ENCODE measurements around the gene LZIC. TPM values are rescaled to one million over a fixed set of nuclear protein-coding genes. Genes with fewer than 3 reads are reported as not detected.

LZIC gene
- total RNA-seq, 2 donors from 2014 or later = 21.9 to 27.9 TPM

GRCh38 chr1:9906466-9906865 lies 36.7 kb downstream of the LZIC start:
- no peak for ATAC-seq (ENCODE audit: insufficient number of reproducible peaks, low FRiP score, low read depth)
- no peaks in the 10 kb centered on the region for H3K36me3 ChIP-seq
- no peak for DNase-seq (ENCODE audit: low spot score)
- H3K27me3 ChIP-seq (replicated peaks; ENCODE audit: insufficient read depth) = no peaks in the 10 kb centered on the region
- no peak overlapping the region for H3K4me3 ChIP-seq
- TF ChIP-seq, protein P1, sequence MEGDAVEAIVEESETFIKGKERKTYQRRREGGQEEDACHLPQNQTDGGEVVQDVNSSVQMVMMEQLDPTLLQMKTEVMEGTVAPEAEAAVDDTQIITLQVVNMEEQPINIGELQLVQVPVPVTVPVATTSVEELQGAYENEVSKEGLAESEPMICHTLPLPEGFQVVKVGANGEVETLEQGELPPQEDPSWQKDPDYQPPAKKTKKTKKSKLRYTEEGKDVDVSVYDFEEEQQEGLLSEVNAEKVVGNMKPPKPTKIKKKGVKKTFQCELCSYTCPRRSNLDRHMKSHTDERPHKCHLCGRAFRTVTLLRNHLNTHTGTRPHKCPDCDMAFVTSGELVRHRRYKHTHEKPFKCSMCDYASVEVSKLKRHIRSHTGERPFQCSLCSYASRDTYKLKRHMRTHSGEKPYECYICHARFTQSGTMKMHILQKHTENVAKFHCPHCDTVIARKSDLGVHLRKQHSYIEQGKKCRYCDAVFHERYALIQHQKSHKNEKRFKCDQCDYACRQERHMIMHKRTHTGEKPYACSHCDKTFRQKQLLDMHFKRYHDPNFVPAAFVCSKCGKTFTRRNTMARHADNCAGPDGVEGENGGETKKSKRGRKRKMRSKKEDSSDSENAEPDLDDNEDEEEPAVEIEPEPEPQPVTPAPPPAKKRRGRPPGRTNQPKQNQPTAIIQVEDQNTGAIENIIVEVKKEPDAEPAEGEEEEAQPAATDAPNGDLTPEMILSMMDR (IDR thresholded peaks at IDR 0.05) = no peak
- H3K27ac ChIP-seq = no peak overlapping the region
- peaks cover 13 to 30% of the 10 kb centered on the region in 2 donors for H3K4me1 ChIP-seq (ENCODE audit: control insufficient read depth in 1 of 2, low read depth in 2 of 2)
- no peaks in the 10 kb centered on the region for H3K9me3 ChIP-seq

DNA sequence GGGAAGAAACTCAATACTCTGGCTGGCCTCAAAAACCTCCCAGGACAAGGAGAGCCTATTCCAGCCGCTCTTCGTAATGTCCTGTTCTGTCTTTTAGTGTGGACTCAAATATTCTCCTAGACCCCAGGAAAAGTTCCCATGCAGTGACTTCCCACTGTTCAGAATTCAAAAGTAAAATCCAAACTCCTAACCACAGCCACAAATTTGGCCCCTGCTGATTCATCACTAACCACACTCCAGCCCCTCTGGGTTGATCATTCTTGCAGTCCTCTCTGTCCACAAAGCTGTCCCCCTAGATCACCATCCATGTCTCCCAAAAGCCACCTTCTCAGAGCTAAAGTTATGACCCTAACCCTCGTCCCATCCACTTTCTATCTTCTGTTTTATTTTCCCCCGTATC lies 38.2 kb downstream of the LZIC start:
- no peaks in the 10 kb centered on the region for H3K36me3 ChIP-seq
- H3K4me1 ChIP-seq (ENCODE audit: control insufficient read depth in 1 of 2, low read depth in 2 of 2) = peaks cover 18 to 41% of the 10 kb centered on the region in 2 donors
- DNase-seq (ENCODE audit: low spot score) = no peak
- H3K27me3 ChIP-seq (replicated peaks; ENCODE audit: insufficient read depth) = no peaks in the 10 kb centered on the region
- no peaks in the 10 kb centered on the region for H3K9me3 ChIP-seq
- no peak overlapping the region for H3K4me3 ChIP-seq
- H3K27ac ChIP-seq = no peak overlapping the region
- TF ChIP-seq, protein P1 (IDR thresholded peaks at IDR 0.05) = no peak
- no peak for ATAC-seq (ENCODE audit: insufficient number of reproducible peaks, low FRiP score, low read depth)

GRCh38 chr1:9904596-9904995 lies 38.6 kb downstream of the LZIC start:
- H3K4me1 ChIP-seq (ENCODE audit: control insufficient read depth in 1 of 2, low read depth in 2 of 2) = peaks cover 20 to 45% of the 10 kb centered on the region in 2 donors
- no peaks in the 10 kb centered on the region for H3K9me3 ChIP-seq
- ATAC-seq (ENCODE audit: insufficient number of reproducible peaks, low FRiP score, low read depth) (no peak), DNase-seq (ENCODE audit: low spot score) (no peak)
- TF ChIP-seq, protein P1 (IDR thresholded peaks at IDR 0.05) = no peak
- no peaks in the 10 kb centered on the region for H3K36me3 ChIP-seq
- no peak overlapping the region for H3K4me3 ChIP-seq
- no peak overlapping the region for H3K27ac ChIP-seq
- no peaks in the 10 kb centered on the region for H3K27me3 ChIP-seq (replicated peaks; ENCODE audit: insufficient read depth)

GRCh38 chr1:9903801-9904527 lies 39.2 kb downstream of the LZIC start:
- no peak for ATAC-seq (ENCODE audit: insufficient number of reproducible peaks, low FRiP score, low read depth)
- Histone ChIP-seq H3K36me3 (no peaks in the 10 kb centered on the region), H3K9me3 (no peaks in the 10 kb centered on the region)

DNA sequence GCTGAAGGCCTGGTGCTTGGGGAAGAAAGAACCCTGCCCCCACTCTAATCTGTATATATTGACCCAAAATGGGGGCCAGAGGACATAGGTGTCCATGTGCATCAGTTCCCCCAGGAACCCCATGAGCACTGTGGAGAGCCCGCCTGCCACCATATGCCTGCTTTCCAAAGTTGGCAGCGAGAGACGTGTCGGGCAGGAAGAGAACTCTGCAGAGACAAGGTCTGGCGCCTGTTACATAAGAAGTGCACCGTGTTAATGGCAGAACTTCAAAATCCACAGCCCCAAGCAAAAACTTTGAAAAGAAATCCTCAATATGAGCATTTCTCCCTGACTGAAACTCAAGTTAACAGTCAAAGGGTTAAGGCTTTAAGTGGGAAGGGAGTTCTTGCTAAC lies 41.1 kb downstream of the LZIC start:
- DNase-seq (ENCODE audit: low spot score) = no peak
- ATAC-seq (ENCODE audit: insufficient number of reproducible peaks, low FRiP score, low read depth) = no peak
- TF ChIP-seq, protein P1 (IDR thresholded peaks at IDR 0.05) = no peak
- no peaks in the 10 kb centered on the region for H3K9me3 ChIP-seq
- no peak overlapping the region for H3K4me3 ChIP-seq
- H3K27me3 ChIP-seq (replicated peaks; ENCODE audit: insufficient read depth) = no peaks in the 10 kb centered on the region
- H3K4me1 ChIP-seq (ENCODE audit: control insufficient read depth in 1 of 2, low read depth in 2 of 2) = peaks cover 14 to 33% of the 10 kb centered on the region in 2 donors
- peak overlapping the region; percentile 50 to 53 for H3K27ac ChIP-seq
- no peaks in the 10 kb centered on the region for H3K36me3 ChIP-seq

More at GRCh38 chr1:9903801-9904527, 39.2 kb downstream of the LZIC start:
- no peak overlapping the region for H3K4me3 ChIP-seq
- H3K4me1 ChIP-seq (ENCODE audit: control insufficient read depth in 1 of 2, low read depth in 2 of 2) = peaks cover 17 to 39% of the 10 kb centered on the region in 2 donors
- TF ChIP-seq, protein P1 (IDR thresholded peaks at IDR 0.05) = no peak
- no peak for DNase-seq (ENCODE audit: low spot score)
- H3K27me3 ChIP-seq (replicated peaks; ENCODE audit: insufficient read depth) = no peaks in the 10 kb centered on the region
- no peak overlapping the region for H3K27ac ChIP-seq
